Small intestine (tissue), 7 donors: ENCODE results near the gene LSAMP. TPM values are rescaled to one million over a fixed set of nuclear protein-coding genes. Genes with fewer than 3 reads are reported as not detected.

Source experiments
- DNase-seq, 2 donors: peaks; one replicate each; pipeline versions ENCODE4 v3.0.0 to v3.0.0-alpha.2; 2013
- FAIRE-seq: peaks from 2 replicates; lab custom pipeline; 2012; peaks lifted over from hg19 to GRCh38; lab: Jason Lieb, UNC
- H3K27ac ChIP-seq, 3 donors: one replicate each; pipeline ENCODE4 v1.5.1; 2013; ENCODE audit warnings: low read length in 2 of 3, mild to moderate bottlenecking in 2 of 3, control low read depth in 1 of 3, inconsistent platforms in 1 of 3, low read depth in 1 of 3, moderate library complexity in 1 of 3
- H3K27me3 ChIP-seq, 3 donors: one replicate each; pipeline ENCODE4 v1.6.1; 2013; ENCODE audit warnings: low read length in 3 of 3, inconsistent platforms in 1 of 3; ENCODE audit not compliant: control insufficient read depth in 3 of 3, insufficient read depth in 3 of 3
- H3K36me3 ChIP-seq, 3 donors: one replicate each; pipeline ENCODE4 v1.6.1; 2013; ENCODE audit warnings: low read length in 3 of 3, inconsistent platforms in 1 of 3, low read depth in 1 of 3, mild to moderate bottlenecking in 1 of 3, moderate library complexity in 1 of 3; ENCODE audit not compliant: control insufficient read depth in 3 of 3, insufficient read depth in 2 of 3
- H3K4me1 ChIP-seq, 3 donors: one replicate each; pipeline ENCODE4 v1.6.1; 2013; ENCODE audit warnings: low read length in 2 of 3, inconsistent platforms in 1 of 3, low read depth in 1 of 3, mild to moderate bottlenecking in 1 of 3, moderate library complexity in 1 of 3; ENCODE audit not compliant: control insufficient read depth in 3 of 3, insufficient read depth in 2 of 3
- H3K4me3 ChIP-seq, 3 donors: one replicate each; pipeline ENCODE4 v1.5.1; 2013; ENCODE audit warnings: low read length in 3 of 3, control low read depth in 1 of 3, inconsistent platforms in 1 of 3, low read depth in 1 of 3, mild to moderate bottlenecking in 1 of 3, moderate library complexity in 1 of 3
- H3K9me3 ChIP-seq, 2 donors: one replicate each; pipeline ENCODE4 v1.6.1; 2013; ENCODE audit warnings: low read depth in 1 of 2, low read length in 1 of 2; ENCODE audit not compliant: control insufficient read depth in 2 of 2, insufficient read depth in 1 of 2
- WGBS, 3 donors: extraction: QIAGEN DNeasy Blood & Tissue Kit; methylation state at CpG; one replicate each; pipeline ENCODE4 v1.1.7; 2013; 5-methylcytosine and 5-hydroxymethylcytosine counted together
- polyA plus RNA-seq, 4 donors: library from polyadenylated mRNA; stranded (reverse) in 3 of 4; unstranded in 1 of 4; fragments of 200-250 nt in 3 of 4; fragments of 120-200 nt in 1 of 4; gene quantifications; one replicate each; pipeline versions ENCODE4 v1.2.1 to v1.2.3, GENCODE V29; 2013
- donor health status: healthy with polysubstance abuse.
- donor health status: control.
- donor health status: control.
- donor health status: Bipolar disorder and iron deficiency.
- donor health status: healthy.

LSAMP gene
- polyA plus RNA-seq, 4 donors, result 0.27 to 2.9 (median 1.8) TPM; not detected in 1

GRCh38 chr3:116247605-116248004, 197.7 kb downstream of the LSAMP start:
- no peak for FAIRE-seq
- Histone ChIP-seq H3K27ac (no peak overlapping the region), H3K4me1 (no peaks in the 10 kb centered on the region), H3K9me3 (no peaks in the 10 kb centered on the region), H3K36me3 (no peaks in the 10 kb centered on the region), H3K4me3 (no peak overlapping the region), H3K27me3 (no peaks in the 10 kb centered on the region)
- no peak for DNase-seq
- 58 to 87% (median 72%) methylated on average over 1 of the region's 1 CpG for WGBS, 3 donors

- Histone ChIP-seq H3K36me3 (no peaks in the 10 kb centered on the region), H3K4me3 (no peak overlapping the region), H3K27ac (no peak overlapping the region), H3K9me3 (no peaks in the 10 kb centered on the region), H3K27me3 (no peaks in the 10 kb centered on the region), H3K4me1 (no peaks in the 10 kb centered on the region)
- WGBS, 3 donors, result 70 to 84% (median 74%) methylated on average over 7 of the region's 7 CpGs
- no peak for DNase-seq
- no peak for FAIRE-seq
Observed at GRCh38 chr3:116246406-116246980, 198.8 kb downstream of the LSAMP start.

- no peak overlapping the region for H3K27ac ChIP-seq
- H3K4me3 ChIP-seq, result no peak overlapping the region
- H3K36me3 ChIP-seq, result no peaks in the 10 kb centered on the region
- H3K27me3 ChIP-seq, result no peaks in the 10 kb centered on the region
- DNase-seq (no peak), FAIRE-seq (no peak)
- no peaks in the 10 kb centered on the region for H3K9me3 ChIP-seq
- WGBS, 3 donors, result 44 to 67% (median 51%) methylated on average over 2 of the region's 2 CpGs
- no peaks in the 10 kb centered on the region for H3K4me1 ChIP-seq
Observed at GRCh38 chr3:116242825-116243224, 202.5 kb downstream of the LSAMP start.

- Histone ChIP-seq H3K4me3 (no peak overlapping the region), H3K27ac (no peak overlapping the region), H3K4me1 (no peaks in the 10 kb centered on the region), H3K27me3 (no peaks in the 10 kb centered on the region), H3K36me3 (no peaks in the 10 kb centered on the region), H3K9me3 (no peaks in the 10 kb centered on the region)
- 51 to 71% (median 55%) methylated on average over 3 of the region's 3 CpGs for WGBS, 3 donors
- DNase-seq (no peak), FAIRE-seq (no peak)
Observed at GRCh38 chr3:116241677-116242076, 203.6 kb downstream of the LSAMP start.

GRCh38 chr3:116240261-116240660, 205.0 kb downstream of the LSAMP start:
- Histone ChIP-seq H3K27me3 (no peaks in the 10 kb centered on the region), H3K36me3 (no peaks in the 10 kb centered on the region), H3K4me3 (no peak overlapping the region), H3K27ac (no peak overlapping the region), H3K9me3 (no peaks in the 10 kb centered on the region), H3K4me1 (no peaks in the 10 kb centered on the region)
- 0% methylated on average over 1 of the region's 1 CpG for WGBS, 3 donors
- no peak for DNase-seq
- no peak for FAIRE-seq

- Histone ChIP-seq H3K36me3 (no peaks in the 10 kb centered on the region), H3K4me3 (no peak overlapping the region), H3K9me3 (no peaks in the 10 kb centered on the region), H3K27ac (no peak overlapping the region), H3K27me3 (no peaks in the 10 kb centered on the region), H3K4me1 (no peaks in the 10 kb centered on the region)
- FAIRE-seq, result no peak
- 5 to 24% (median 11%) methylated on average over 2 of the region's 2 CpGs for WGBS, 3 donors
- DNase-seq, result no peak
Observed at GRCh38 chr3:116238846-116239565, 206.3 kb downstream of the LSAMP start.

DNA sequence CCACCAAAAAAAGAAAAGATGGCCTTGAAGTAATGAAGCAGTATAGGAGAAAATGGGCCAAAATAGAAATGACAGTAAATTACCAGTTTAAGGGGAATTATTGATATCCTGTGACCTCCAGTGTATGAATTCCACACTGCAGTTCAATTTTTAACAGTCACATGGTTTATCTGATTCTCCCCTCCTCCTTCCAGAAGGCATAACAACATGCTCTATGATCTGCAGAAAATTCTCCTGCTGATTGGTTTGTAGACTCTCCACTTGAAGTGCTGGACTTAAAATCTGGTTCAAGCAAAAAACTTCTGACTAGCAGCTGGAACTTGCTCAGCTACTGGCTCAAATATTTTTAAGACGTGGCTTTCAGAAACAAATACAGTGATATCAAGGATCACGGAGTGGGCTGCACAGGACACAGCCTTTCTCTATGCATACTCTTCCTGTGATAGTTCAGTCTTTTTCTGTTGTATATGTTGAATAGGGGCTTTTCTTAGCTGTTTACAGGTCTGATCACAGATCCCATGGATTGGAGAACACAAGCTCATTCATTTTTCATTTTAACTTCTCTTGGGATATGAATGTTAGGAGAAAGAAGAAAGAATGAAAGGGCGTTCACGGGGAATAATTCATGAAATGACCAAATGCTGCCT, 211.5 kb downstream of the LSAMP start:
- FAIRE-seq (no peak), DNase-seq (no peak)
- no peak overlapping the region for H3K4me3 ChIP-seq
- no peak overlapping the region for H3K27ac ChIP-seq
- 47 to 53% (median 50%) methylated on average over 4 of the region's 4 CpGs for whole genome bisulfite sequencing, 3 donors
- no peaks in the 10 kb centered on the region for H3K36me3 ChIP-seq
- no peaks in the 10 kb centered on the region for H3K9me3 ChIP-seq
- H3K4me1 ChIP-seq, result no peaks in the 10 kb centered on the region
- no peaks in the 10 kb centered on the region for H3K27me3 ChIP-seq

- WGBS, 3 donors, result 61 to 76% (median 65%) methylated on average over 5 of the region's 5 CpGs
- H3K36me3 ChIP-seq, result no peaks in the 10 kb centered on the region
- no peak overlapping the region for H3K27ac ChIP-seq
- no peak for FAIRE-seq
- no peaks in the 10 kb centered on the region for H3K9me3 ChIP-seq
- no peak overlapping the region for H3K4me3 ChIP-seq
- no peaks in the 10 kb centered on the region for H3K27me3 ChIP-seq
- DNase-seq, result no peak
- H3K4me1 ChIP-seq, result no peaks in the 10 kb centered on the region
Observed at GRCh38 chr3:116230431-116231020, 214.8 kb downstream of the LSAMP start.
